ENCODE measurements around the gene ZDHHC14.
"Not testable (repeated sequence)": the region's sequence is repeated elsewhere in the genome, so short reads cannot be mapped to it uniquely, and the experiment has no call there.

ZDHHC14 gene

DNA sequence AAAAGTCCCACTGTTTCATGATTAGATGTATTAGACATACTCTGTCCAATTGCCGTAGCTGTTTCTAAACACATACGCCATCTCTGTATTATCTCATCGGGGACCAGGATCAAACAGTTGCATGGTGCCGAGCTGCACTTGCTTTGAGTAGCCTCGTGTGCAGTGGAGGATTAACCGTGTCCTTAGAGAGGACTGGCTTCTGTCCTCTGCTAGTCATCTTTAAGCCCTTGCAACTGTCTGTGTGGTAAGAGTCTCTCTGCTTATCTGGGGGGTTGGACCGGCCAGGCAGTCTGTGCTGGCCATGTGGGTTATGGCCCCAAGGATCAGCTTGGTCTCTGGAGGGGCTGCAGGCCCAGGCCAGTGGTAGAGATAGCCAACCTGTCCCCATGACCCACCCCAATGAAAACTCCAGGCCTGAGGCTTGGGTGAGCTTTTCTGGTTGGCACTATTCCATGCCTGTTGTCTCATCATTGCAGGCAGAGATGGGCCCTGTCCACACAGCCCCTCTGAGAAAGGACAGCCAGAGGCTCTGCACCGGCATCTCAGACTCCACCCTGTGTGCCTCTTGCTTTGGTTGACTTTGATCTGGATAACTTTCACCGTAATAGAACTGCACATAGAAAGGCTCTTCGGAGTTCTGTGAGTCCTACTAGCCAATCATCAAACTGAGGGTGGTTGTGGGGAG, 304.7 kb downstream of the ZDHHC14 start:
- DNase-seq (ENCODE audit: low read depth in 2 of 2), result no peak

DNA sequence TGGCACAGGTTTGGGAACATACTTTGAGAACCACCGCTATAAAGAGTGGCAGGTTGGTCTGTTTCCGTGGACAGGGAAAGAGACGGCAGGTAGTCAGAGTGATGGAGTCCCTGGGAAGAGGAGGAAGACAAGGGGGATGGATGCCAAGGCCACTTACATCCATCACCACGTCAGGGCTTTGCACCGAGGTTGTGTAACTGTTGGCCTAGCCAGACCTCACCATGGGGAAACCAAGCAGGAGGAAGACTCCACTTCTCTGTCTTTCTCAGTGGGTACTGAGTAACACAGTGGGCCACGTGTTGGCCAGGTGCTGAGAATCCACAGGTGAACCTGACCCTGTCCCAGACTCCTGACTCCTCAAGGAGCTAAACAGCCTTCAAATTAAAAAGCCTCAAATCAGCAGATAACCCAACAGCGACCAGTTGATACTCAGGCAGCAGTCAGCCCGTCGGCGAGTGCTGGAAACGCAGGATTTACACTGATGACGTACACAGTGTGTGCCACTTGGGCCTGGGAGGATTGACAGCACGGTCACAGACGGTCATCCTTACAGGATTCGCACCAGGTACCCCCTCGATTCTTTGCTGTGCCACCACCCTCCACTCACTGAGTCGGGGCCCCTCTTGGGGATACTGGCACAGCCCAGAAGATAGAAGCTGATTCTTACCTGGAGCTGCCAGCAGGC, 307.4 kb downstream of the ZDHHC14 start:
- no peak for DNase-seq (ENCODE audit: low read depth in 2 of 2)

DNA sequence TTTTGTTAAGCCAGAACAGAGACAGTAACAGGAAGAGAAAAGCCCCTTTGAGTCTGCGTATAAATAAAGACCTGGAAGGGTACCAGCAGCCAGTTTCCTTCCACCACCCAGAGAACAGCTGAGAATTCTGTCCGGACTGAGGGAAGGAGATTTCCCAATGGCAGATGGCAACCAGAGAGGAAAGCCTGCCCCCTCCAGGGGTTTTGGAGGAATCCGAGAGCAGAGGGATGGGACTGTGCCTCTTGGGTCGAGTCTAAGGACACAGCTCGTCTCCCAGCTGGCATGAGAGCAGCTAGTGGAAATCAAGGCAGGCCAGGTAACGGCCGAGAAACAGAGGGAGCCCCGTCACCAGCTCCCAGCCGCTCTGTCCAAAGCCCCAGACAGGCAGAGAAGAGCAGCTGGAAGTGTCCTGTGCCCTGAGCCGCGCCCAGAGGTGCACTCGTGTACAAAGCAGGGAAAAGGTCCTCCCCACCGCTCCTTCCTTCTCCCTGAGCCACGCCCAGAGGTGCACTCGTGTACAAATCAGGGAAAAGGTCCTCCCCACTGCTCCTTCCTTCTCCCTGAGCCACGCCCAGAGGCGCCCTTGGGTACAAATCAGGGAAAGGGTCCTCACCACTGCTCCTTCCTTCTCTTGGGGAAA, 308.1 kb downstream of the ZDHHC14 start:
- DNase-seq (ENCODE audit: low read depth in 2 of 2), result no peak

DNA sequence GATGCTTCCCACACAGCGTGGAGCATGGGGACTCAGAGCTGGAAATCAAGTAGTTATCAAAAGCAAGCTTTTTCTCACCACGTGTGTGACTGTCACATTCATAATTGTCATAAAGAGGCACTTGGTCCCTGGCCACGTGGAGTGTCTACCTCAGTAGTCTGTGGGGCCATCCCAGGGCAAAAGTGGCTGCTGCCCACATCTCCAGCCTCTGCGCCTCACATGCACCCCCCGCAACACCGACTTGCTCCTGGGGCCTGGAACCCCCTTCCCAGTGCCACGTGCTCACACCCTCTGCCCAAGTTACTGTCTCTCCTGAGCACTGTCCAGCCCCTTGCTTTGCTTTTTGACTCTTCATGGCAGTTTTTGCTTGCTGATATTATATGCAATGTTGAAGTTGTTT, 308.9 kb downstream of the ZDHHC14 start:
- DNase-seq (ENCODE audit: low read depth in 2 of 2), result no peak

- no peak for DNase-seq (ENCODE audit: low read depth in 2 of 2)
These were observed 309.6 kb downstream of the ZDHHC14 start for GRCh38 chr6:157690441-157691210.

GRCh38 chr6:157691621-157692020, 310.6 kb downstream of the ZDHHC14 start:
- DNase-seq (ENCODE audit: low read depth in 2 of 2), result not testable (repeated sequence)

DNA sequence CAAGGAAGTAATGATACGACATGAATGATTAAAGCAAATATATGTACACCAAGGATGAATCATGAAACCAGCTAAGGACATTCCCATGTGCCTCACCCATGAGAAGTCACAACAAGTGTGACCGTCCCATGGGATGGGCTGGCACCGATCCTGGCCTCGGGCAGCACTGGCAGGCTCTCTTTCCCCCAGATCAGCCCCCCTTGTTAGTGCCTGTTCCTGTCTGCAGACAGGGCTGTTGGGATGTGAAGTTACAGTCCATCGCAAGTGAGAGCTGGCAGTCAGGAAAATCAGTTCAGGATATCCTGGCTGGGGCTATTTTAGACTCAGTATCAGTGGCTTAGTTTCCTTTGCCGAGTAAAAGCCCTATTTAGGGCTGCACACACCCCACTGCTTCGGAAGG, 312.9 kb downstream of the ZDHHC14 start:
- DNase-seq (ENCODE audit: low read depth in 2 of 2), result no peak

DNA sequence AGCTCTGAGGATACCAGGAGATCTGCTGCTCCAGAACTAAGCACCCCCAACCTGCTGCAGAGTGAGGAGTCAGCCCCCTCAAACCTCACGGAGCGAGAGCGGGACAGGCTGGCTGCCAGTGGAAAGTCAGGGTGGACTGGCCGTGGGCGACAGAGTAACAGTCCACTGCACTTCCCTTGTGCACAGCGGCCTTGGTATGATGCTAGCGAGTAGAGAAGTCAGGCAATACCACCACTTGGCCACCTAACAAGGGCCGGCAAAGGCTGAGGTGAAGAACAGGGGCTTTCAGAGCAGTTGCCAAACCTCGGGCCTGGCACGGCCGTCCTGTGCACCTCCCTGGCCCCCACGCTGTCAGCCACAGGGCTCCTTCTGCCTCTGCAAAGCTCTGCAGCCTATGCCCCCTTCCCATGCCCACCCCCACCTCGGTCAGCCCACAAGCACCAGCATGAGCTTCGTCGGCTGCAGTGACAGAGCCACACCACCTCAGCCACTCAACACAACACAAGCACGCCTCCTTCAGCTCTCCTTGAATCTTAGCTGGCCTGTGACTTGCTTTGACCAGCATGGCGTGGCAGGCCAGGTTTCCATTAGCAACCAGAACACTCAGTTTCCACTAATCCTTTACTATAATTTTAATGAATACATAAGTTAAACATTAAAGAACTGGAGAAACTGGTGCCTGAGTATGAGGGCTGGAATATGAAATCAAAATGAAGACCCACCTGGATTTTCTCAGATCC, 314.5 kb downstream of the ZDHHC14 start:
- no peak for DNase-seq (ENCODE audit: low read depth in 2 of 2)

DNA sequence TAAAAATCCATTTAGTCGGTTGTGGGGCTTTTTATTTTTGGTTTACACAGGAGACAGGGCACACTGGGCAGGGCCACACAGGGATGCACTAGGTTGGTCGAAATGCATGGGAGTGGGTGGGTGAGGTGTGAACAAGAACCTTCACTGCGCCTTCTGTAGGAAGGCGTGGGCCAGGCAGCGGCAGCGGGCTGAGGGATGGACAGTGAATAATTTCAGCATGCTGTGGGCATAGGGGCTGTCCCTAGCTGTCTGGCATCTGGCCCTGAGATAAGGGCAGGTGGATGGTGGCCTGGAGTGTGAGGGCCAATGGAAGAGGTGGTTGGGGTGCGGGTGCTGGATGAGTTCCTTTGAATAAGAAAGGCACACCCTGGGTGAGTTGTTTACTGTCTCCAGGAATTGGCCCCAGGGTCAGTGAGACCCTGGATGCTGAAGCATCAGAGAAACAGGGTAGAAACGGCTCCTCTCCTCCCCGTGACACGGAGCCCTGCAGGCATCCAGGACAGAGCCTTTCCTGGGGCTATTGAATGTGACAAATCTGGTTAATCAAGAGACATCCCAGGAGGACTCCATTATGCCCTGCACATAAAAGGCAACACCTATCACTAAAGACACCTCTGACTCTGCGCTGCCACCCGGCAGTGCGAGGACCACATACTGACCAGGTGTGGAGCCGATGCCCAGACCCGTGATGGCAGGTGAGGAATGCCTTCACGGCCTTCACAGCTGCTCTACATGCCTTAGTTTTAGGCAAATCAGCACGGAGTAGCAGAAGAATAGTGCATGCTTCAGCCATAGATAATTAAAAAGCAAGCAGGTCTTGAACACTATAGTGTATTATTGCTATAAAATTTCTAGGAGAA, 319.0 kb downstream of the ZDHHC14 start:
- no peak for DNase-seq (ENCODE audit: low read depth in 2 of 2)

- not testable (repeated sequence) for DNase-seq (ENCODE audit: low read depth in 2 of 2)
These were observed 325.4 kb downstream of the ZDHHC14 start for GRCh38 chr6:157706351-157706750.

DNA sequence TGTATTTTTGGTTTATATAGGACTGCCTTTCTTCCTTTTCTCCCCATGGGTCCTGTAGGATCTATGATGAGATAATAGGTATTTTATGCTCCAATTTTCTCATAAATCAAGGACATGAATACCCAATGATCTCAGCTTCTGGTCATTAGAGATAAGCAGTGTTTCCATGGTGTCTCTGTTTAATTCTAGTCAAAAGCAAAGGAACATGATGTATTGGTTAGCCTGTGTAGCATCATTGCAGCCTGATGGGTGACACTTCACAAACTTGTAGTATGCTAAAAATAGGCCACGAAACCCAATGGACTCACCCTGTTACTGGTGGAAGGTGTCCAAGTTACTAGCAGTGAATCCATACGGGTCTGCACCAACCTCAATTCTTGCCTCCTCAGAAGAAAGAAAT, 325.9 kb downstream of the ZDHHC14 start:
- no peak for DNase-seq (ENCODE audit: low read depth in 2 of 2)

- no peak for DNase-seq (ENCODE audit: low read depth in 2 of 2)
These were observed 326.6 kb downstream of the ZDHHC14 start for GRCh38 chr6:157707576-157707975.

GRCh38 chr6:157708239-157708638, 327.2 kb downstream of the ZDHHC14 start:
- DNase-seq (ENCODE audit: low read depth in 2 of 2), result no peak

- DNase-seq (ENCODE audit: low read depth in 2 of 2), result no peak
These were observed 327.9 kb downstream of the ZDHHC14 start for GRCh38 chr6:157708933-157709332.

DNA sequence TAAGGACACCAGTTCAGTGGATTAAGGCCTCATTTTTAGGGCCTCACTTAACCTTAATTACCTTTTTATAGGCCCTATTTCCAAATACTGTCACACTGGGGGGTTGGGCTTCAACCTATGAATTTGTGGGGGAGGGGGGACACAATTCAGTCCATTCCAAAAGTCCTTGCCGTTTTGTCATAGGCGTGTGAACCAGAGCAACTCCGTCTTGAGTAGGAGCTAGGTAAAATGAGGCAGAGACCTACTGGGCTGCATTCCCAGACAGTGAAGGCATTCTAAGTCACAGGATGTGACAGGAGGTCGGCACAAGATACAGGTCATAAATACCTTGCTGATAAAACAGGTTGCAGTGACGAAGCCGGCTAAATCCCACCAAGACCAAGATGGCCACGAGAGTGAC, 328.6 kb downstream of the ZDHHC14 start:
- no peak for DNase-seq (ENCODE audit: low read depth in 2 of 2)

- no peak for DNase-seq (ENCODE audit: low read depth in 2 of 2)
These were observed 329.6 kb downstream of the ZDHHC14 start for GRCh38 chr6:157710604-157711003.

GRCh38 chr6:157711060-157711459, 330.1 kb downstream of the ZDHHC14 start:
- DNase-seq (ENCODE audit: low read depth in 2 of 2), result no peak

DNA sequence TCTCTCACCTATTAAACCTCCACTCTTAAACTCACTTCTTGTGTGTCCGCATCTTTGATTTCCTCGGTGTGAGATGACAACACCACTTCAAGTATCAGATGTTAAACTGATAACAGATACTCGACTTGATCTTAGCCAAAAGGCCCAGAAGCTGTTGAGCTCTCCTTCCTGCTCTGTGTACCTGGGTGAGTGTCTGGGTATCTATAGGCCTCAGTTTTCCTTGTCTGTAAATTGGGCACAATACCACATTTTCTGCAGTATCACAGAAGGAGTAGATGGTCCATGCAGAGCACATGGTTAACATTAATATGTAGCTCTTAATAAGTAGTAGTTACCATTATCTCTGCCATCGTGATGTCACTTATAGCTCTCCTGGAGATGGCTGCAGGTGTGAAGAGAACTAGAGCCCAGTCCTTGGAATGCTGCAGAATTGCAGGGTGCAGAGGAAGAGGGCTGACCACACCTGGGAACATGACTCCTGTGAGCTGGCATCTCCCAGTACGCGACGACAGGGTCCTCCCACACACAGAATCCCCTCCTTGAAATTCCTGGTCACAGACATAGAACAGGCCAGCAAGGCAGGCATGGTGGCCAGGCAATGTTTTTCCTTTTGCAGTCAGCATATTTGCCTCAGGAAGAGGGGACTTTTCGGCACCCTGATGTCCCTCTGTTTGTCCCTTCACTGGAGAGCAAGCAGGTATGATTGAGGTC, 331.8 kb downstream of the ZDHHC14 start:
- no peak for DNase-seq (ENCODE audit: low read depth in 2 of 2)

GRCh38 chr6:157713451-157714152, 332.6 kb downstream of the ZDHHC14 start:
- DNase-seq (ENCODE audit: low read depth in 2 of 2), result no peak

DNA sequence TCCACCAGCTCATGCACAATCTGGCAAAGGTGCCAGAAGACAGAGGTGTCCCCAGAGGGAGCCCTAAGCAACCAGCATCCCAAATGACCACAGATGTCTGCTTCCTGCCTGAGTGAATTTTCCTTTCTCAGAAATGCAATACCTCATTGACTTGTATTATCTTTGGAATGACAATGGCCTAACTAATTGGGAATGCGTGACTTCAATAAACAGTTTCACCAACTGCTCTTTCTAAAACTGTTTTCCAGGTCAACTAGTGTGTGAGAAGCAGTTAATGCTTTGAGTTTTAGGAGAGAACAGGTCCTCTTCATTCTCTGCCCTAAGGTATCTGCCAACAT, 333.1 kb downstream of the ZDHHC14 start:
- no peak for DNase-seq (ENCODE audit: low read depth in 2 of 2)

All from stimulated activated CD8-positive, alpha-beta memory T cell treated with anti-CD3 and anti-CD28 coated beads, Interleukin-2, amount 100 ng/mL, for 48 hours (primary cell).